ENCODE data around the gene CEP55. TPM values are rescaled to one million over a fixed set of nuclear protein-coding genes. Genes with fewer than 3 reads are reported as not detected.

CEP55 gene
- total and polyA plus RNA-seq, 9 of the 15 experiments (the other 6 are each of a cell fraction or from before 2014, with no cell fraction given): 4.4 to 32.5 (median 18.1) TPM

GRCh38 chr10:93469454-93469853 is 27.0 kb upstream of the CEP55 start (continued):
- TF ChIP-seq ZBTB7A (IDR thresholded peaks at IDR 0.05; ENCODE audit: borderline replicate concordance, control insufficient read depth, low read depth, low read length) (no peak), NFIC (IDR thresholded peaks at IDR 0.05) (no peak), PHF21A (IDR thresholded peaks at IDR 0.05; ENCODE audit: borderline replicate concordance, low read depth) (no peak), SREBF2 (CRISPR knock-in tag; IDR thresholded peaks at IDR 0.05) (no peak), HNRNPL (IDR thresholded peaks at IDR 0.05; ENCODE audit: low read depth, low read length) (no peak), CBX2 (IDR thresholded peaks at IDR 0.05; ENCODE audit: insufficient read depth, low read length, poor library complexity, severe bottlenecking) (no peak), GABPA (tag; conservative IDR thresholded peaks at IDR 0.05; ENCODE audit: low read depth) (no peak)
- TF ChIP-seq, protein P1, sequence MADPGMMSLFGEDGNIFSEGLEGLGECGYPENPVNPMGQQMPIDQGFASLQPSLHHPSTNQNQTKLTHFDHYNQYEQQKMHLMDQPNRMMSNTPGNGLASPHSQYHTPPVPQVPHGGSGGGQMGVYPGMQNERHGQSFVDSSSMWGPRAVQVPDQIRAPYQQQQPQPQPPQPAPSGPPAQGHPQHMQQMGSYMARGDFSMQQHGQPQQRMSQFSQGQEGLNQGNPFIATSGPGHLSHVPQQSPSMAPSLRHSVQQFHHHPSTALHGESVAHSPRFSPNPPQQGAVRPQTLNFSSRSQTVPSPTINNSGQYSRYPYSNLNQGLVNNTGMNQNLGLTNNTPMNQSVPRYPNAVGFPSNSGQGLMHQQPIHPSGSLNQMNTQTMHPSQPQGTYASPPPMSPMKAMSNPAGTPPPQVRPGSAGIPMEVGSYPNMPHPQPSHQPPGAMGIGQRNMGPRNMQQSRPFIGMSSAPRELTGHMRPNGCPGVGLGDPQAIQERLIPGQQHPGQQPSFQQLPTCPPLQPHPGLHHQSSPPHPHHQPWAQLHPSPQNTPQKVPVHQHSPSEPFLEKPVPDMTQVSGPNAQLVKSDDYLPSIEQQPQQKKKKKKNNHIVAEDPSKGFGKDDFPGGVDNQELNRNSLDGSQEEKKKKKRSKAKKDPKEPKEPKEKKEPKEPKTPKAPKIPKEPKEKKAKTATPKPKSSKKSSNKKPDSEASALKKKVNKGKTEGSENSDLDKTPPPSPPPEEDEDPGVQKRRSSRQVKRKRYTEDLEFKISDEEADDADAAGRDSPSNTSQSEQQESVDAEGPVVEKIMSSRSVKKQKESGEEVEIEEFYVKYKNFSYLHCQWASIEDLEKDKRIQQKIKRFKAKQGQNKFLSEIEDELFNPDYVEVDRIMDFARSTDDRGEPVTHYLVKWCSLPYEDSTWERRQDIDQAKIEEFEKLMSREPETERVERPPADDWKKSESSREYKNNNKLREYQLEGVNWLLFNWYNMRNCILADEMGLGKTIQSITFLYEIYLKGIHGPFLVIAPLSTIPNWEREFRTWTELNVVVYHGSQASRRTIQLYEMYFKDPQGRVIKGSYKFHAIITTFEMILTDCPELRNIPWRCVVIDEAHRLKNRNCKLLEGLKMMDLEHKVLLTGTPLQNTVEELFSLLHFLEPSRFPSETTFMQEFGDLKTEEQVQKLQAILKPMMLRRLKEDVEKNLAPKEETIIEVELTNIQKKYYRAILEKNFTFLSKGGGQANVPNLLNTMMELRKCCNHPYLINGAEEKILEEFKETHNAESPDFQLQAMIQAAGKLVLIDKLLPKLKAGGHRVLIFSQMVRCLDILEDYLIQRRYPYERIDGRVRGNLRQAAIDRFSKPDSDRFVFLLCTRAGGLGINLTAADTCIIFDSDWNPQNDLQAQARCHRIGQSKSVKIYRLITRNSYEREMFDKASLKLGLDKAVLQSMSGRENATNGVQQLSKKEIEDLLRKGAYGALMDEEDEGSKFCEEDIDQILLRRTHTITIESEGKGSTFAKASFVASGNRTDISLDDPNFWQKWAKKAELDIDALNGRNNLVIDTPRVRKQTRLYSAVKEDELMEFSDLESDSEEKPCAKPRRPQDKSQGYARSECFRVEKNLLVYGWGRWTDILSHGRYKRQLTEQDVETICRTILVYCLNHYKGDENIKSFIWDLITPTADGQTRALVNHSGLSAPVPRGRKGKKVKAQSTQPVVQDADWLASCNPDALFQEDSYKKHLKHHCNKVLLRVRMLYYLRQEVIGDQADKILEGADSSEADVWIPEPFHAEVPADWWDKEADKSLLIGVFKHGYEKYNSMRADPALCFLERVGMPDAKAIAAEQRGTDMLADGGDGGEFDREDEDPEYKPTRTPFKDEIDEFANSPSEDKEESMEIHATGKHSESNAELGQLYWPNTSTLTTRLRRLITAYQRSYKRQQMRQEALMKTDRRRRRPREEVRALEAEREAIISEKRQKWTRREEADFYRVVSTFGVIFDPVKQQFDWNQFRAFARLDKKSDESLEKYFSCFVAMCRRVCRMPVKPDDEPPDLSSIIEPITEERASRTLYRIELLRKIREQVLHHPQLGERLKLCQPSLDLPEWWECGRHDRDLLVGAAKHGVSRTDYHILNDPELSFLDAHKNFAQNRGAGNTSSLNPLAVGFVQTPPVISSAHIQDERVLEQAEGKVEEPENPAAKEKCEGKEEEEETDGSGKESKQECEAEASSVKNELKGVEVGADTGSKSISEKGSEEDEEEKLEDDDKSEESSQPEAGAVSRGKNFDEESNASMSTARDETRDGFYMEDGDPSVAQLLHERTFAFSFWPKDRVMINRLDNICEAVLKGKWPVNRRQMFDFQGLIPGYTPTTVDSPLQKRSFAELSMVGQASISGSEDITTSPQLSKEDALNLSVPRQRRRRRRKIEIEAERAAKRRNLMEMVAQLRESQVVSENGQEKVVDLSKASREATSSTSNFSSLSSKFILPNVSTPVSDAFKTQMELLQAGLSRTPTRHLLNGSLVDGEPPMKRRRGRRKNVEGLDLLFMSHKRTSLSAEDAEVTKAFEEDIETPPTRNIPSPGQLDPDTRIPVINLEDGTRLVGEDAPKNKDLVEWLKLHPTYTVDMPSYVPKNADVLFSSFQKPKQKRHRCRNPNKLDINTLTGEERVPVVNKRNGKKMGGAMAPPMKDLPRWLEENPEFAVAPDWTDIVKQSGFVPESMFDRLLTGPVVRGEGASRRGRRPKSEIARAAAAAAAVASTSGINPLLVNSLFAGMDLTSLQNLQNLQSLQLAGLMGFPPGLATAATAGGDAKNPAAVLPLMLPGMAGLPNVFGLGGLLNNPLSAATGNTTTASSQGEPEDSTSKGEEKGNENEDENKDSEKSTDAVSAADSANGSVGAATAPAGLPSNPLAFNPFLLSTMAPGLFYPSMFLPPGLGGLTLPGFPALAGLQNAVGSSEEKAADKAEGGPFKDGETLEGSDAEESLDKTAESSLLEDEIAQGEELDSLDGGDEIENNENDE (IDR thresholded peaks at IDR 0.05; ENCODE audit: low read depth, low read length): no peak

Measured in K562 (cell line).